ENCODE data around the gene CCDC9.

GRCh38 chr19:47253467-47253881 is 2.9 kb upstream of the CCDC9 start:
- TF ChIP-seq EED (CRISPR knock-in tag; IDR thresholded peaks at IDR 0.05) (no peak), NR2F2 (IDR thresholded peaks at IDR 0.05; ENCODE audit: borderline replicate concordance, low read depth) (no peak)
